ENCODE data around the gene LAMA3. TPM values are rescaled to one million over a fixed set of nuclear protein-coding genes. Genes with fewer than 3 reads are reported as not detected.

LAMA3 gene
- total RNA-seq, 4 donors from 2014 or later = 16.9 to 57.5 (median 48.3) TPM

GRCh38 chr18:23998820-23999219 is 309.6 kb downstream of the LAMA3 start:
- TF ChIP-seq CTCF (IDR thresholded peaks at IDR 0.05) = no peak
- ATAC-seq (ENCODE audit: low FRiP score) (no peak), DNase-seq (ENCODE audit: low spot score) (no peak)

GRCh38 chr18:24000613-24001490 is 311.6 kb downstream of the LAMA3 start:
- no peak for TF ChIP-seq CTCF (IDR thresholded peaks at IDR 0.05)
- ATAC-seq (ENCODE audit: low FRiP score) = no peak
- DNase-seq (ENCODE audit: low spot score) = no peak

GRCh38 chr18:24002479-24002878 is 313.2 kb downstream of the LAMA3 start:
- DNase-seq (ENCODE audit: low spot score) (no peak), ATAC-seq (ENCODE audit: low FRiP score) (no peak)
- TF ChIP-seq CTCF (IDR thresholded peaks at IDR 0.05) = no peak

GRCh38 chr18:24003288-24003687 is 314.0 kb downstream of the LAMA3 start:
- no peak for ATAC-seq (ENCODE audit: low FRiP score)
- no peak for DNase-seq (ENCODE audit: low spot score)
- no peak for TF ChIP-seq CTCF (IDR thresholded peaks at IDR 0.05)

- DNase-seq (ENCODE audit: low spot score) = no peak
- ATAC-seq (ENCODE audit: low FRiP score) = no peak
- TF ChIP-seq CTCF (IDR thresholded peaks at IDR 0.05) = no peak
Measured at GRCh38 chr18:24003903-24004640, 314.8 kb downstream of the LAMA3 start.

Other genes with a start within 250 kb of the LAMA3 start
- gene RIOK3, start 236.2 kb upstream of the LAMA3 start, total RNA-seq = 10 to 100 TPM; 45.3 to 88.1 (median 65.3) TPM
- 10 to 100 TPM; 19.7 to 30.6 (median 23.8) TPM for gene RMC1, start 185.9 kb upstream of the LAMA3 start, total RNA-seq
- 100 to 1,000 TPM in 1 of 4 donors, 10 to 100 TPM in 3; 49.3 to 116 (median 54.7) TPM for gene NPC1, start 102.9 kb upstream of the LAMA3 start, total RNA-seq
- 10 to 100 TPM in 2 of 4 donors, 1 to 10 TPM in 2; 8.1 to 51.9 (median 15.3) TPM for gene ANKRD29, start 26.5 kb upstream of the LAMA3 start, total RNA-seq

All from omental fat pad (tissue), 4 donors.